HepG2 (cell line): Measurements from ENCODE around the gene UBTD2. TPM values are rescaled to one million over a fixed set of nuclear protein-coding genes. Genes with fewer than 3 reads are reported as not detected.

ENCODE experiments used
- ATAC-seq: fragments of 200-7000 bp; cut with Tn5 transposase; 3 replicates; pipeline ENCODE4 v1.9.1; 2020; ENCODE audit warnings: mild to moderate bottlenecking, moderate library complexity
- BruUV-seq: library from RNA; stranded (reverse); fragments of 400-500 nt; replicated peaks from 2 replicates; lab custom pipeline; 2021; lab: Mats Ljungman, UMichigan
- CTCF ChIA-PET: fragments of 300-600 bp; formaldehyde crosslinking; extraction: SDS; loops from one replicate; lab custom pipeline; 2021; ENCODE audit warnings: low total read pairs, inconsistent platforms, low intra/inter-chr PET ratio; lab: Yijun Ruan, JAX
- POLR2A ChIA-PET: fragments of 350-600 bp; sonication (Branson Sonifier 250); formaldehyde crosslinking; loops from one replicate; lab custom pipeline; 2020; ENCODE audit warnings: antibody characterized with exemption, inconsistent platforms; lab: Yijun Ruan, JAX
- DNase-seq: peaks from one replicate; pipeline ENCODE4 v3.0.0-alpha.2; 2015; ENCODE audit warnings: low spot score
- FAIRE-seq: peaks from 3 replicates; lab custom pipeline; 2011; peaks lifted over from hg19 to GRCh38; lab: Jason Lieb, UNC
- H2AFZ ChIP-seq: one replicate; pipeline ENCODE4 v1.6.1; 2011; ENCODE audit warnings: low read length, inconsistent platforms
- H3K27ac ChIP-seq: fragments of 300-600 bp; 3 replicates; pipeline ENCODE4 v1.8.0; 2011; ENCODE audit warnings: mixed run types, mild to moderate bottlenecking, mixed read lengths, low read length, inconsistent platforms; ENCODE audit not compliant: insufficient read depth; ENCODE audit errors: extremely low read length
- H3K27me3 ChIP-seq, 2 experiments: fragments of 200-600 bp in 1 of 2; 2 replicates in 1 of 2; 3 replicates in 1 of 2; pipeline versions ENCODE4 v1.6.0 to v1.8.0; 2011; ENCODE audit warnings: low read length in 2 of 2, mild to moderate bottlenecking in 2 of 2, moderate library complexity in 2 of 2, inconsistent platforms in 1 of 2; ENCODE audit not compliant: insufficient read depth in 2 of 2, control insufficient read depth in 1 of 2
- H3K36me3 ChIP-seq, 2 experiments: fragments of 200-600 bp in 1 of 2; replicated peaks in 1 of 2; 2 replicates in 1 of 2; 3 replicates in 1 of 2; pipeline versions ENCODE4 v1.5.1 to v1.8.0; 2011; ENCODE audit warnings: low read length in 2 of 2, inconsistent platforms in 1 of 2; ENCODE audit not compliant: insufficient read depth in 2 of 2, control insufficient read depth in 1 of 2
- H3K4me1 ChIP-seq: 2 replicates; pipeline ENCODE4 v1.5.1; 2012; ENCODE audit warnings: low read length, inconsistent platforms; ENCODE audit not compliant: insufficient read depth
- H3K4me2 ChIP-seq: 2 replicates; pipeline ENCODE4 v1.6.0; 2011; ENCODE audit warnings: low read depth, low read length, inconsistent platforms
- H3K4me3 ChIP-seq, 3 experiments: fragments of 200-600 bp in 1 of 3; sonication (generic), shearing (Covaris generic) in 1 of 3; replicated peaks in 1 of 3; 2 replicates each; pipeline ENCODE4 v1.5.1; 2011 to 2016; ENCODE audit warnings: low read length in 3 of 3, inconsistent platforms in 2 of 3, low read depth in 2 of 3, mild to moderate bottlenecking in 2 of 3, control low read depth in 1 of 3, mixed read lengths in 1 of 3; ENCODE audit not compliant: insufficient read depth in 1 of 3
- H3K79me2 ChIP-seq: one replicate; pipeline ENCODE4 v1.6.1; 2011; ENCODE audit warnings: low read length, inconsistent platforms; ENCODE audit not compliant: insufficient read depth
- H3K9ac ChIP-seq: 2 replicates; pipeline ENCODE4 v1.6.0; 2011; ENCODE audit warnings: mild to moderate bottlenecking, low read depth, low read length, inconsistent platforms; ENCODE audit not compliant: insufficient read depth
- H3K9me3 ChIP-seq: 2 replicates; pipeline ENCODE4 v1.5.1; 2012; ENCODE audit warnings: mild to moderate bottlenecking, low read length
- H4K20me1 ChIP-seq: 2 replicates; pipeline ENCODE4 v1.6.0; 2011; ENCODE audit warnings: inconsistent platforms, mild to moderate bottlenecking, low read length, moderate library complexity; ENCODE audit not compliant: insufficient read depth
- TCF7 ChIP-seq: sonication (generic); IDR thresholded peaks from 2 replicates; pipeline ENCODE4 v1.6.1; 2016; ENCODE audit warnings: antibody characterized with exemption, low read depth
- ZBTB4 ChIP-seq: sonication (generic); formaldehyde crosslinking; IDR thresholded peaks from 2 replicates; pipeline ENCODE4 v1.4.0; 2020; ENCODE audit warnings: missing genetic modification reagents, mild to moderate bottlenecking, borderline replicate concordance
- ZFY ChIP-seq: sonication (generic); formaldehyde crosslinking; IDR thresholded peaks from 2 replicates; pipeline ENCODE4 v1.4.0; 2020; ENCODE audit warnings: missing genetic modification reagents
- ZNF768 ChIP-seq: sonication (generic); formaldehyde crosslinking; IDR thresholded peaks from 2 replicates; pipeline ENCODE4 v1.4.0; 2020; ENCODE audit warnings: missing genetic modification reagents
- WGBS: methylation state at CpG from one replicate; pipeline ENCODE4 v1.1.6; 2017; ENCODE audit warnings: low lambda C conversion rate; 5-methylcytosine and 5-hydroxymethylcytosine counted together
- in situ Hi-C: cut with HindIII; loops from 2 replicates; pipeline ENCODE4 v1.10.0; 2017; ENCODE audit warnings: low pct_unique_long_range_greater_than_20kb; ENCODE audit not compliant: extremely low pct_ligation_motif_present
- intact Hi-C: fragments of 100-400 bp; cut with micrococcal nuclease; formaldehyde crosslinking; loops from one replicate; pipeline ENCODE4 v1.10.0; 2022; ENCODE audit not compliant: unreplicated experiment
- polyA plus RNA-seq, 8 experiments: library from polyadenylated mRNA; depleted of rRNA in 3 of 8; stranded (reverse) in 7 of 8; unstranded in 1 of 8; fragments of >200 nt; fragmentation: Illumina TruSeq in 4 of 8; extraction: Trizol in 4 of 8; gene quantifications; 2 replicates each; pipeline versions ENCODE4 v1.2.1 to v1.2.3, GENCODE V29; 2011 to 2016; ENCODE audit warnings: low read depth in 4 of 8, missing spikeins in 1 of 8, mixed read lengths in 1 of 8; ENCODE audit not compliant: insufficient read depth in 1 of 8
- total RNA-seq, 5 experiments: library from RNA; depleted of rRNA; stranded (reverse); fragments of >200 nt; fragmentation: Illumina TruSeq; extraction: Trizol; gene quantifications; 2 replicates each; pipeline ENCODE4 v1.2.3, GENCODE V29; 2016; ENCODE audit warnings: low read depth in 1 of 5

The UBTD2 gene
- total and polyA plus RNA-seq, 2 of the 13 experiments (the other 11 are each of a cell fraction or from before 2014, with no cell fraction given) = 15.2 to 24.1 TPM

- Histone ChIP-seq H4K20me1 (no peaks in the 10 kb centered on the region), H3K9me3 (no peaks in the 10 kb centered on the region), H3K4me3 (no peak overlapping the region), H3K27ac (peak overlapping the region; percentile 8), H3K27me3 (no peaks in the 10 kb centered on the region), H3K9ac (no peak overlapping the region), H3K4me2 (no peak overlapping the region), H3K4me1 (peaks cover 39% of the 10 kb centered on the region), H2AFZ (no peak overlapping the region), H3K36me3 (no peaks in the 10 kb centered on the region), H3K79me2 (no peaks in the 10 kb centered on the region)
- ChIA-PET POLR2A (interaction anchor here (1.2 to 4.9 kb wide), 3 partner anchors 12 to 26 kb away, joined by 3 to 65 read pairs (median 19); partner anchors contain the start of gene STK10), CTCF (interaction anchor here (1.2 kb wide), 1 partner anchor 26 kb away, joined by 5 read pairs; the partner anchor contains the start of gene STK10)
- in situ Hi-C loops (no loop called here), intact Hi-C loops (no loop called here)
- no peak for TF ChIP-seq TCF7
- TF ChIP-seq ZBTB4 (CRISPR knock-in tag) = no peak
- TF ChIP-seq ZNF768 (CRISPR knock-in tag) = peak; percentile 52; the same call in 1 of the 2 replicates
- 0 out of 2 replicates have a peak, but pooled peaks have one; percentile 15 for TF ChIP-seq ZFY (CRISPR knock-in tag)
- no TSS peak for BruUV-seq
- ATAC-seq (no peak), FAIRE-seq (no peak), DNase-seq (no peak)
- 62% methylated on average over 5 of the region's 5 CpGs for WGBS
Measured at GRCh38 chr5:172162987-172163343, 120.6 kb downstream of the UBTD2 start.
